Skin of body (tissue), 2 donors: ENCODE results near the gene ATP6V1B1. TPM values are rescaled to one million over a fixed set of nuclear protein-coding genes. Genes with fewer than 3 reads are reported as not detected.
"Not testable (repeated sequence)": the region's sequence is repeated elsewhere in the genome, so short reads cannot be mapped to it uniquely, and the experiment has no call there.

Experiments
- DNase-seq: peaks from one replicate; lab custom pipeline; 2025; lab: John Stamatoyannopoulos, UW
- total RNA-seq: library from RNA; depleted of rRNA; stranded (reverse); fragments of >200 nt; gene quantifications from one replicate; pipeline ENCODE4 v1.2.3, GENCODE V29; 2014

Gene ATP6V1B1
- total RNA-seq, 1 donor from 2014 or later, result 2.3 TPM

DNA sequence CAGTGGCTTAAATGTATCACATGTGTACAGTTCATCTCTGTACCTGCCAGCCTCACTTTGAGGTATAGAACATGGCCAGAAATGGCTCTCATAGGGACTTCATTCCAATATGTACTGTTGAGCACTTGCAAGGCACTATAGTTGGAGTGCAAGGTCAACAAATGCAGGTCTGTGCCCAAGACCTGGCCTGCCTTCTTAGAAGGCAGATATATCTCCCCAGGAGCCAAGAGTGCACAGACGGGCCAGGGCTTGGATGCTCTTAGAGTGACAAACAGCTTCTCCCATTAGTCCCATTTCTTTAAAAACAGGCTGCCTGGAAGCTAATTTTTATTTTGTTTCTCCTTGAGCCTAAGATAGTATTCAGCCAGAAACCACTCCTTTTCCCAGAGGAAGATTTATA is 51.7 kb downstream of the ATP6V1B1 start:
- no peak for DNase-seq

DNA sequence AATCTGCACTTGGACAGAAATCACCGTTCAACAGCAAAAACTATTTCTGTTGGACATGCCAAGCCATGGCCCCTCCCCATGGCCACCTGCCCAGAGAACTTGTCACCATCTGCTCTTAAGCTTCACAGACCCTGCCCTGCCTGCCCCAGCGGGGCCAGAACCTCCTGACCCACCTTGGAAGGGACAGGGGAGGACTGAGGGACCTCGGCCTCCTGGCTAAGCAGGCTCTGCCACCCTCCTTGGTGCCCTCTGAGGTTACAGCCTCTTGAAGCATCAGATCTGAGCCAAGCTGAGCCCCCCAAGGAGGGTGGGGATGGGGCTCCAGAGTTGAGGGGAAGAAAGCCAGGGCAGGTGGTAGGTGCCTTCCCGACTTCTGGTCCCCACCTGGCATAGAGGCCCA is 52.5 kb downstream of the ATP6V1B1 start:
- no peak for DNase-seq

DNA sequence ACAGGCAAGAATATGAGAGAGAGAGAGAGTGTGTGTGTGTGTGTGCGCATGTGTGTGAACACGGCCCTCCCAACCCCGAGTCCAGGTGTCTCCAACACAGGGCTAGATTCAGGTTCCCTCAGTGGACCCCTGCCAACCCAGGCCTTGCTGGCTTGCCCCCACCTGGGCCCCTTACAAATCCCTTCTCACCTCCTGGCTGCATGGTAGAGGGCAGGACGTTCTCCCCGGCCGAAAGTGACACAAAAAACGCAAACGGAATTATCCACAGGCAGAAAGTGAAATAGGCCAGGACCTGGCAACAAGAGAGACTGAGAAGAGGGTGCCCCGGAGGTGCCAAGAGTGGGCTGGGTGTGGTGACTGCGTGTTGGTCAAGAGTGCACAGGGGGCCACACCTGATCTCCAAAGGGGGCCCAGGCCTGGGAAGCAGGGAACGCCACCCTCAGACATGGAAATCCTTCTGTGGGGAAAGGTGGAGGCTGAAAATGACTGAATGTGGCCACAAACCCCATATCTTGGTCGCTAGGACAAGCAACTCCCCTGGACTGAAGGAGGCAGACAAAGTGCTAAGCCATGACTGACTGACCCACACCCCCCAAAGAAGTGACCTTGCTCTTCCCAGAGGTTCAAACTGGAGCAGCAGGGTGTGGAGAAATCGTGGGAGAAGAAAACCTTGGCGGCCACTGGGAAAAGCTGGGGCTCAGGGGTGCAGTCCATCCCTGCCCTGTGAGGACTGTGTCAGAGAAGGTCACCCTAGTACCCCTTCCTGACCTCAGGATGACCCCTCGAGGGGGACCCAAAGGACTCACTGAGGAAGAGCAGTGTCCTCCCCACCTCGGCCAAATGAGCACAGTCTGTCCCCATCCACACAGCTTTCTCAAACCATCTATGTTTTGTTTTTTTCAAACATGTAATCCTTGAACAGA is 53.3 kb downstream of the ATP6V1B1 start:
- no peak for DNase-seq

DNA sequence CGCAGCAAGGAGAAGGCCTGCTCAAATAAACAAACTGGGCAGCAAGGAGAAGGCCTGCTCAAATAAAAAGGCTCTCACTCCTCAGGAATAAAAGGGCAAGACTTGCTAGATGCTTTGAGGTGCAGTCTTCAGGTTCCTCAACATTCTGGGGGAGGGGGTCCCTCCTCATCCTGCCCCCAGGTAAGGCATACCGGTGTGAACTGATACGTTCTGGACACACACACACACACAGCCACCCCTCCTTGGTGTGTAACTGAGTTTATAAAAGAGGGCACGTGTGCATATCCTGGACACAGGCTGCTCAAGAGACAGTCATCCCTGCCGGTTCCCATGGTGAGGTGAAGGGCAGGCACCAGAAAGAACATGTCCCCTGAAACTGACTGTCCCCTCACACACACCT is 54.5 kb downstream of the ATP6V1B1 start:
- no peak for DNase-seq

DNA sequence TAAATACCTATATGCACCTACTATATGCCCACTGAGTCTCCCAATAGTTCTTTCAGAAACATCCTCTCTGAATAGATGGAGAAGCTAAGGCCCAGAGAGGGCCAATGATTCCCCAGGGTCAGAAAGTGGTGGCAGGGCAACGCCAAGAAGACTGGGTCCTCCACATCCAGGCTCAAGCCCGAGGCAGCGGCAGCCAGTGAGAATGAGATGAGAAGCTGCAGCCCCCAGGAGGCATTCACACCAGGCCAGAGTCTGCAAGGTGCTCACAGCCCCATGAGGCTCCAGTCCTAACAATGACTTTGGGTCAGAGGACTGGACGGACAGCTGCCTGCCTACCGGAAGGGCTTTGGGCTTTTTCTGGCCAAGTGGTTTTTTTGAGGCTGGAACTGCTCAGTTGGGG is 55.4 kb downstream of the ATP6V1B1 start:
- no peak for DNase-seq

DNA sequence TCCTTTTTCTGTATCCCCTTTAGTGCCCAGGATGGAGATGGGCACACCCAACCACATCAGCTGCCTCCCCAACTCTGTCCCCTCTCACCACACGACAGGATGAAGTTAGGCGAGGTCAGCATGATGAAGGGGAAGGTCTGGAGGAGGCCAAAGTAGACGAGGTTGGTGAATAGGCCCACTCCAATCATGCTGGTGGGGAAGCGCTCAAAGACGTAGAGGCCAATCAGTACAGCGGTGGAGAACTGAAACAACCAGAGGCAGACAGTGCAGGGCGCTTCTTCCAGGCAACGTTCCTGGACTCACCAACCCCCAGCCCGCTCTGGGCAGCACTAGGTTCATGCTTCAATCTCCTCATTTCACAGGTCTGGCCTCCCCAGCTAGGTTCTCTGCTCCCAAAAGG is 56.0 kb downstream of the ATP6V1B1 start:
- no peak for DNase-seq

DNA sequence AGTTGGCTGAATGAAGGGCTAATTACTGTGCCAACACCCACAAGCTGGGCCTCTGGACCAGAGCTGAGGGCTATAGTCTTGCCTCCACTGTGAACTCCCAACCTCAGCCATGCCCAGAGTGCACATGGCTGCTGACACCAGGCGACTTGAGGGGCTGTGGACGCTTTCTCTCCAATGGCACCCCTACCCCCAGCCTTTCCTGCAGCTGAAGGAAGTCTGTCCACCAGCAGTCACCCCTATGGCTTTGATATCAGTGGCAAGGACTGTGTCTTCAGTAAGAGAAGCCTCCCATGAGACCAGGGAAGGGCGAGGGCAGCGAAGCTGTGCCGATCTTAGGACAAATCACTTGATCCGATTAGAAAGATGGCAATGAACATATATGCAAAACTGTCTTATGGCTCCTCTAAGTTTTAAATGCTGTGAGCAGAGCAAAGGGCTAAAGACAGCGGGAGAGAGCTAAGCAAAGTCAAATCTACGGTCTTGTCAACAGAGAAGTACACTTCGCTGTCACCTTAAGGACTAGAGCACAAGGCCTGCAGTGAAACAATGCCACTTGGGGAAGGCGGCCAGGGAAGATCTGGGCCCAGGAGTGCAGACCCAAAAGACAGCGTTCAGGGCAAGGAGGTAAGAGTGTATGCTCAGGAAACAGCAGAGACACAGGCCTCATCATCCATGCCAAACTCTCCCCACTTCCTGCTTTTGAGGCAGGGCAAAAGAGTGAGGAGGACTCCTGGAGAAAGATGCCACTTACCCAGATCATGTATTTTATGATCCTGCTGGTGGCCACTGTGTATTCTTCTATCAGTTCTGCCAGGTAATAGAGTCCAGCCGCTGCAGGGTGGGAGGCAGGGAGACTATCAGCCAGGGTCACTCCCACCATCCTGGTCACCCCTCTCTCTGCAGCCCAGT is 57.5 kb downstream of the ATP6V1B1 start:
- no peak for DNase-seq

DNA sequence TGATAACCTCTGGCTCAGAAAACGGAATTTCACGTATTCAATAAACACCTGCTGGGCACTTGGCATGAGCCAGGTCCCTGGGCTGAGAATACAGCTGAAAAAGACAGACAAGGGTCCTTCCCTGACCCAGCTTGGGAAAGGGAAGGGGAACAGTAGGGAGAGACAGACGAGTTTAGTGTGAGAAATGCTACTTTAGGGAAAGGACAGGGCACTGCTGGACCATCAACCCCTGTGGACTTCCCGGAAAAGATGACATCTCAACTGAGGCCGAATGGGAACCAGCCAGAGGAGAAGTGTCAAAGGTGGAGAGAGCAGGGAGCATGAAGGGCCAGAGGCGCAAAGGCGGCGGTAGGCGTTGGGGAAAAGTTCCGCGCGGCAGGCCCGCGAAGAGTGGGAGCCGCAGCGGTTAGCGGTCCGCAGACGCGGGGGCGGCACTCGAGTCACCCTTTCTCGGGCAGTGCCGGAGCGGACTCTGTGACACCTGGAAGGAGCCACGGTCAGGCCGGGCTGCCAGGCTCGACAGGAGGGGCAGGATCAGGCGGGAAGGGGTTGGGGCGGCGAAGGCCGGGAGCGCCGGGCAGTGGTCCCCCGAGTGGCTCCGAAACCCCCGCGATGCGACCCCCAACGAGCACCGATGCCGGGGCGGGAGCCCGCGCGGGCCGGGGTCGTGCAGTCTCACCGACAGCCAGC is 58.5 kb downstream of the ATP6V1B1 start:
- no peak for DNase-seq

DNA sequence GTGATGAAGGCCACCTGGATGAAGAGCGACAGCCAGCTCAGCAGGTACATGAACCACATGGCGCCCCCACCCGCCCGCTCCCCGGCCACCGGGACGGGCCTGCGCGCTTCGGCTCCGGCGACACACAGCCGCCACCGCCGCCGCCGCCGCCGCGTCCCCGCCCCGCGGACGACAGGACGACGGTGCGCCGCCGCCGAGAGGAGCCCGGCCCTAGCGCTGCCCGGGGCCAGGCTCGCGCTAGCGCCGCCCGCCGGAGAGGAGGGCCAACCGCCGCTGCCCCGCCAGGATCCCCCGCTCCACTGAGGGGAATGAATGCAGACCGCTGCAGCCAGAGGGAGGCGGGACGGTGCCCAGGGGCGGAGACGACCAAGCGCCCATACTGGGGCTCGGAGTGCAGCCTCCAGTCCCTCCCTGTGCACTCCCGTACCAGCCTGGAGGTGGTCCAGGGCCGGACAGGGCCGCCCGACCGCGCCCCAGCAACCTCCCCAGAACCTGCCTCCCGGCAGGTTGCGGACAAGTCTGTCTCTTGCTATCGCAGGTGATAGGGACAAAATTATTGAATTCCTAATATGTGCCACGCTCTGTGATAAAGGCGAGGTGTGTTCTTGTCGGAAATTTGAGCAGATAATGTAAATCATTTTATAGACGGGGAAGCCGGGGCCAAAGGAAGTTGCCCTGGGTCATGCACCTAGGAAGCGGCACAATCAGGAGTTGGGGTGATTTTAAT is 59.2 kb downstream of the ATP6V1B1 start, which contains the start of gene TEX261:
Gene TEX261, minus strand, starts transcription at position 175 of the 727 bp plus-strand sequence. Its CDS starts 116 bp downstream, at position 59.
- DNase-seq, result peak; percentile 66

DNA sequence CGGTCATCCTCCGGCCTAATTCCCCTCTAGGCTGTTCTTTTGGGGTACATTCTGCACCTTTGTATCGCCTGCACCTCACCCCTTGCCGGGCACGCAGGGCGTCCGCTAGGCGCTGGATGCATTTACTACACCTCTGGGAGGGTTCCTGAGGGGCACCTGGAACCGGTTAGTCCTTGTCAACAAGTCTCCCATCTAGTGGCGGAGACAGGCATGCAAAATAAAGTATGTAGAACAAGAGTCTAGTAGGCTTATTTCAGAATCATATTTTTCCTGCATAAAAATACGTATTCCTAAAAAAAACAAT is 59.7 kb downstream of the ATP6V1B1 start:
- DNase-seq, result no peak

DNA sequence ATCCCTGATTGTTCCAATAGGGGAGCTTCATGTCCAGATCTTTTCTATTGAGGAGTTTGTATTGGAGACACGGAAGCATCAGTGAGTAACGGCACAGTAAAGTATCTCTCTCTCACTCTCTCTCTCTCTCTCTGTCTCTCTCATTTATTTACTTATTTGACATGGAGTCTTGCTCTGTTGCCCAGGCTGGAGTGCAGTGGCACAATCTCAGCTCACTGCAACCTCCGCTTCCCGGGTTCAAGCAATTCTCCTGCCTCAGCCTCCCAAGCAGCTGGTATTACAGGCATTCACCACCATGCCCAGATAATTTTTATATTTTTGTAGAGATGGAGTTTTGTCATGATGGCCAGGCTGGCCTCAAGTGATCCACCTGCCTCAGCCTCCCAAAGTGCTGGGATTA is 63.2 kb downstream of the ATP6V1B1 start:
- not testable (repeated sequence) for DNase-seq

DNA sequence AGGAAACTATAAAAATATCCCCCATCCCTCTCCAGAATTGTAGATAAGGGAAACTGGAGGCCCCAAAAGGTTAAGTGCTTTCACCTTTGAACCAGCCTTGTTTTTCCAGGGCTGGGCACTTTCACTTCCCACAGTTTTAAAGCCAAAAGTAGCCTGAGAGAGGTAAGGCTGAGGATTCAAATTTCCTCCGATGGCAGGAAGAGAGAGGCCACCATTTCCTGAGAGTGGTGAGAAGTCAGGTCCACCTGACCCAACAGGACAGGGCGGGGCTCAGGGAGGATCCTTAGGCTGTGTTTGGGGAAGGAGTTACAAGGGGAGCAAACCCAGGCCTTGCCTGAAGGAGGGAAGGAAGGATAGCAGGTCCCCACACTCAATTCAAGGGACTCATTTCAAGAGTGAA is 63.7 kb downstream of the ATP6V1B1 start:
- no peak for DNase-seq

DNA sequence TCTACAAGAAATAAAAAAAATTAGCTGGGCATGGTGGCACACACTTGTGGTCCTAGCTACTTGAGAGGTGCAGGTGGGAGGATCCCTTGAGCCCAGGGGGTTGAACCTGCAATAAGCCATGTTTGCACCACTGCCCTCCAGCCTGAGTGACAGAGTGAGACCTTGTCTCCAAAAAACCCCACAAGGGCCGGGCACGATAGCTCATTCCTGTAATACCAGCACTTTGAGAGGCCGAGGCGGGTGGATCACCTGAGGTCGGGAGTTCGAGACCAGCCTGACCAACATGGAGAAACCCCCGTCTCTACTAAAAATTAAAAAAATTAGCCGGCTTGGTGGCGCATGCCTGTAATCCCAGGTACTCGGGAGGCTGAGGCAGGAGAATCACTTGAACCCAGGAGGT is 64.2 kb downstream of the ATP6V1B1 start:
- not testable (repeated sequence) for DNase-seq

DNA sequence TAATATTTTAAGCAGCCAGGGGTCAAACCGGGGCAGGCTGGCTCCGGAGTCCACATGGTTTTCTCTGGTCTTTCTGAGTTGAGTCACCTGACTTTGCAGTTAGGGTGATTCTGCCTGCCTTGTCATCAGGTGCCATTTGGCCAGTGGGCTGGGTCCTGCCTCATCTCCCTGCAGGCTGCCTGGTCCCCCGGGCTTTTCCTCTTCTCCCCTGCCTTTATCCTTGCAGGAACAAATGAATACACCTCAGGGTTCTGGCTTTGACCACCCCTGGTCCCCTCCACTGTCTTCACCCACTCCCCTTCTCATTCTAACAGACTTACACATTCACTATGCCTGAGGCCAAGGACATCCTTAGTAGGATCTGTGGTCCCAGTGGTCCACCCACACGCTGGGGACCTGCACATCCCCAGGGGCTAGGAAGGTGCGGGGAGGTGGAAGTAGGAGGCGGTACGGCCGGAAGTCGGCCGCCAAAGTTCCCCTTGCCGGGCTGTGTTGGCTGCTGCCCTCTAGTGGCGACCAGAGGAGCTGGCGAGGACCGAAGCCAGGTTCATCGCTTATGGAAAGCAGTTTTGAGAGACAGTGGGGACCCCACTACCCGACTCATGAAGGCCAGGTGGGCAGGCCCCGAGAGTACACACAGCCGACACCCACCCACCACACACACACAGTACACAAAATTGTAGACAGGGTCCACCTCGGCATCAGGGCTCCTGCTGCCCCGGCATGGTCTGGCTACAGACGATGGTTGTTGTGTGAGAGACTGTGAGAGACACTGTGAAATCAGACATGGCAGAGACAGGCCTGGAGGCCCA is 65.3 kb downstream of the ATP6V1B1 start:
- no peak for DNase-seq

DNA sequence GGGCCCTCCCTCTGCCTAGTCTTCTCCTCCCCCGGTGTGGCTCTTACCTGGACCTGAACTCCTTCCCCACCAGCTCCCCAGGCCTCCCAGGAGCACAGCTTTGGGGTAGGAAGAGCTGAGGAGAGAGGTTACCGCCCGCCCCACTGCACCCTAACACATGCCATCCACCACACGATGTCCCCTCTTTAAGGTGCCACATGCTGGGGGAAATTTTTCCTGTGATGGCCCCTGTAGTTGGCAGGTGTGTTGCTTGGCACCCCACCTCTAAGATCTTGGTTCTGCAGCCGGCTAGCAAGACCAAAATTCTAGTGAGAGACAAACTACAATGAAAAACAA is 65.9 kb downstream of the ATP6V1B1 start:
- DNase-seq, result no peak

DNA sequence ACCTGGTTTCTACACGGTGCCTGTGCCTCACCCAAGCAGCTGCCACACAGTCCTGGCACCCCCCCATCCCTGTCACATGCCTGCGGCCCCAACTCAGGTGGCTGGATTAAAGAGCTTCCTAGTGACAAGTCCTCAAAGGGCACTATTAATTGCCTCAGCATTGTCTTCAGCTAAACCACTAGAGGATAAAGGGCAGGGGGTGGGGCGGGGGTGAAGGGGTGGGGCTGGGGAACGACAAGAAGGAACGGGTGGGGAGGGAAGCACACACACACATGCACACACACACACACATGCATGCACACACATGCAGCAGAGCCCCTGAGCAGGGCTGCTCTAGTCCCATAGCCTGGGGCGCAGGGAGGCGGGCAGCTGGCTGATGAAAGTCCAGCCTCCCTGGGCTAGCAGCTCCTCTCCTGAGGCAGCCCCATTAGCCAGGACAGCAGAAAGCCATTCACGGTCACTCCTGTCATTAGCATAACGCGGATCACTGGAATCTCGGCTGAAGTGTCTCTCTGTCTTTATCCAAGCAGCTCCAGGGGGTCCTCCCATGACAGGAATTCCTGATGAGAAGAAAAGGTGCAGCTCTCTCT is 66.4 kb downstream of the ATP6V1B1 start:
- DNase-seq, result no peak

DNA sequence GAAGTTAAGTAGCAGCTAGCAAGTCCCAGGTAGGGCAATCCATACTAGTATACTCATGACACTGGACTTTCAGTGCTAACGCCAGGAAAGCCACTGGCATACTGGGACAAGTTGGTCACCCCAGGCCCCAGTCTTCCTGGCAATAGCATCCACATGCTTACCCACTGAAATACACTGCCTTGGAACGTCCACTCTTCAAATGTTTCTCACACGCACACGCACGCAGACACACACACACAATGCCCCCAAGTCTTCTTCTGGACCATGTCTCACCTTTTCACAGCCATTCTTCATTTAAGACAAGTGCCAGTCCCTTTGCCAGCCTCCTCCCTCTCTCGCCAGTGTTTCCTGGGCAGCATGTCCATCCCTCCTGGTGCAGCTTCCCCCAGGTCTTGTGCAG is 67.7 kb downstream of the ATP6V1B1 start:
- DNase-seq, result no peak

DNA sequence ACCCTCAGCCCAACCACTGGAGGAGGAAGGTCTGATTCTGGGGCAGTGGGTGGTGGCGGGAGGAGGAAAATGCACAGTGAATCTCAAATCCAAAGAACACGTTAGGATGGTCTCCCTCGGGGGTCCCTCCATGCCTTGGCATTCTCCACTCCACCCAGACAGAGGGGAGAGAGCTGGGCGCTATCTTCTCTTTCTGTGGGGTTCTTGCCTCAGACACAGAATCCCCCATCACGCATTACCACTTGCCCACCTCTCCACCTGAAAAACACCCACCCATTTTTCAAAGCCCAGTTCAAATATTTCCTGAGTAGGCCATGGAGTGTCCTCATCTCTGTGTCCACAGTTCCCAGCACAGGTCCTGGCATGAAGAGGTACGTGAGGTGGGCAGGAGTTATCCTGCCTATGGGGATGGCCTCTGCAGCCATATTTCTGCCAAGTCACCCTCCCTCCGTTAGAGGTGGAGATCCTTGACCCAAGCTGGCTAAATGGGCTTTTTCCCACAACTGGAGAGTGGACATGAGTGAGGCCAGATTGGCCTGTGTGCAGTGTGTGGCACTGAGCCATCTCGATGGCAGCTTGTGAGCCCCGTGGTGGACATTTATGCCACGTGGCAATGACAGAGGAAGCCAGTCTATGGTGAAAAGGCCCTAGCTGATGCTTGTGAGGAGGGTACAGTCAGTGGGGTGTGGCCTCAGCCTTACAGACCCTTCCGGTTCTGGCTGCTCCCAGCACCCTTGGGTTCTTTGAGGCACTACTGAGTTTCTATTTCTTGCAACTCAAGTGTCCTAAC is 68.5 kb downstream of the ATP6V1B1 start:
- no peak for DNase-seq

DNA sequence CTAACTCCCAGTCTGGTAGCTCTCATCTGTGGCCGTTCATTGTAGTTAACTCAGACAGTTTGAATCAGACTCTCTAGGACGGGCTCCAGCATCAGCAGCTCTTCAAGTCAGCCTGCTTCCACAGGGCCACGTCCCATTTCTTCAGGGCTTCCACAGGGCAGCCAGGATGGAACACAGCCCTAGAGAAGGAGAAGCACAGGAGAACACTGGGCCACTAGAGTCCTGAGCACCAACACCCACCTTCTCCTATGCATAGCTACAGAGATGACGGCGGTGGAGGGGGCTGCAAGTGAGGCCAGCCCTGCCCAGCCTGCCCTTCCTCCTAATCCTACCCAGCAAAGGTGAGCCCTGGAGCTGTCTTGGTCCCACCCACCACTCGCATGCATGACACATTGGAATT is 69.2 kb downstream of the ATP6V1B1 start:
- DNase-seq, result no peak
